WTC11 (cell line): ENCODE results near the gene GFY. TPM values are rescaled to one million over a fixed set of nuclear protein-coding genes. Genes with fewer than 3 reads are reported as not detected.

ENCODE experiments used
- ATAC-seq: fragments of 200-7000 bp; cut with Tn5 transposase; 2 replicates; pipeline ENCODE4 v1.10.0; 2021; ENCODE audit warnings: mild to moderate bottlenecking, moderate library complexity
- CTCF ChIA-PET: fragments of 300-600 bp; sonication (Branson Sonifier 250); formaldehyde crosslinking; loops from one replicate; lab custom pipeline; 2021; ENCODE audit warnings: antibody characterized with exemption; lab: Charles Lee
- POLR2A ChIA-PET: fragments of 350-600 bp; sonication (Branson Sonifier 250); formaldehyde crosslinking; loops from one replicate; lab custom pipeline; 2021; ENCODE audit warnings: antibody characterized with exemption; lab: Charles Lee
- DNase-seq: peaks from one replicate; pipeline ENCODE4 v3.0.0; 2021; ENCODE audit warnings: low spot score
- H3K27ac Mint-ChIP-seq: 2 replicates; pipeline ENCODE4 v1.8.0; 2021; ENCODE audit warnings: mixed read lengths
- H3K27me3 Mint-ChIP-seq: 2 replicates; pipeline ENCODE4 v1.8.0; 2021; ENCODE audit warnings: low read depth, mild to moderate bottlenecking, moderate library complexity, mixed read lengths
- H3K36me3 Mint-ChIP-seq: 2 replicates; pipeline ENCODE4 v1.8.0; 2021; ENCODE audit warnings: mixed read lengths
- H3K4me1 Mint-ChIP-seq: 2 replicates; pipeline ENCODE4 v1.8.0; 2022; ENCODE audit warnings: mixed read lengths
- H3K4me3 Mint-ChIP-seq: 2 replicates; pipeline ENCODE4 v1.8.0; 2021; ENCODE audit warnings: mild to moderate bottlenecking, moderate library complexity, mixed read lengths
- H3K9me3 Mint-ChIP-seq: 2 replicates; pipeline ENCODE4 v1.8.0; 2021; ENCODE audit warnings: mixed read lengths
- AFF4 ChIP-seq: sonication (generic); formaldehyde crosslinking; IDR thresholded peaks from 2 replicates; pipeline ENCODE4 v1.8.1; 2023; ENCODE audit warnings: mild to moderate bottlenecking, missing genetic modification reagents, borderline replicate concordance
- CDX4 ChIP-seq: fragments of 250-450 bp; sonication (Bioruptor Pico); IDR thresholded peaks from 2 replicates; pipeline ENCODE4 v1.9.0; 2021; ENCODE audit warnings: moderate library complexity, mild to moderate bottlenecking, inconsistent platforms, borderline replicate concordance
- E2F5 ChIP-seq: sonication (generic); formaldehyde crosslinking; IDR thresholded peaks from 2 replicates; pipeline ENCODE4 v1.8.1; 2022; ENCODE audit warnings: mild to moderate bottlenecking, moderate library complexity, missing genetic modification reagents
- EMX1 ChIP-seq: fragments of 250-450 bp; sonication (Bioruptor Pico); IDR thresholded peaks from 2 replicates; pipeline ENCODE4 v1.8.0; 2021; ENCODE audit warnings: mild to moderate bottlenecking
- ESRRA ChIP-seq: sonication (generic); formaldehyde crosslinking; IDR thresholded peaks from 2 replicates; pipeline ENCODE4 v1.8.1; 2022; ENCODE audit warnings: mild to moderate bottlenecking, missing genetic modification reagents, borderline replicate concordance
- GTF2I ChIP-seq: fragments of 250-450 bp; sonication (Bioruptor Pico); conservative IDR thresholded peaks from 2 replicates; pipeline ENCODE4 v1.4.0; 2021; ENCODE audit warnings: mild to moderate bottlenecking
- HMGXB4 ChIP-seq: sonication (generic); formaldehyde crosslinking; IDR thresholded peaks from 2 replicates; pipeline ENCODE4 v1.8.1; 2023; ENCODE audit warnings: mild to moderate bottlenecking, moderate library complexity, missing genetic modification reagents
- JAZF1 ChIP-seq: fragments of 250-450 bp; sonication (Bioruptor Pico); IDR thresholded peaks from 2 replicates; pipeline ENCODE4 v1.9.0; 2021; ENCODE audit warnings: moderate library complexity, mild to moderate bottlenecking, inconsistent platforms
- MYBL2 ChIP-seq: sonication (generic); formaldehyde crosslinking; IDR thresholded peaks from 2 replicates; pipeline ENCODE4 v1.8.1; 2023; ENCODE audit warnings: mild to moderate bottlenecking, moderate library complexity, missing genetic modification reagents
- NFATC4 ChIP-seq: fragments of 250-450 bp; sonication (Bioruptor Pico); IDR thresholded peaks from 2 replicates; pipeline ENCODE4 v1.9.0; 2021; ENCODE audit warnings: mild to moderate bottlenecking
- OVOL2 ChIP-seq: fragments of 250-450 bp; sonication (Bioruptor Pico); IDR thresholded peaks from 2 replicates; pipeline ENCODE4 v1.9.0; 2021; ENCODE audit warnings: mild to moderate bottlenecking, borderline replicate concordance
- RORB ChIP-seq: fragments of 250-450 bp; sonication (Bioruptor Pico); IDR thresholded peaks from 2 replicates; pipeline ENCODE4 v1.9.0; 2021; ENCODE audit warnings: mild to moderate bottlenecking
- SP1 ChIP-seq: sonication (generic); formaldehyde crosslinking; conservative IDR thresholded peaks from 2 replicates; pipeline ENCODE4 v1.8.1; 2022; ENCODE audit warnings: missing genetic modification reagents
- TCF7 ChIP-seq: sonication (generic); formaldehyde crosslinking; IDR thresholded peaks from 2 replicates; pipeline ENCODE4 v1.8.0; 2022; ENCODE audit warnings: mild to moderate bottlenecking, low read depth, missing genetic modification reagents, moderate library complexity
- TEAD1 ChIP-seq: sonication (generic); formaldehyde crosslinking; IDR thresholded peaks from 2 replicates; pipeline ENCODE4 v1.8.0; 2022; ENCODE audit warnings: mild to moderate bottlenecking, missing genetic modification reagents
- TEAD4 ChIP-seq: sonication (generic); formaldehyde crosslinking; IDR thresholded peaks from 2 replicates; pipeline ENCODE4 v1.8.0; 2022; ENCODE audit warnings: mild to moderate bottlenecking, missing genetic modification reagents
- USF2 ChIP-seq: sonication (generic); formaldehyde crosslinking; IDR thresholded peaks from 2 replicates; pipeline ENCODE4 v1.8.1; 2023; ENCODE audit warnings: mild to moderate bottlenecking, missing genetic modification reagents, moderate library complexity
- ZNF121 ChIP-seq: sonication (generic); formaldehyde crosslinking; IDR thresholded peaks from 2 replicates; pipeline ENCODE4 v1.8.0; 2023; ENCODE audit warnings: missing genetic modification reagents
- ZNF219 ChIP-seq: sonication (generic); formaldehyde crosslinking; IDR thresholded peaks from 2 replicates; pipeline ENCODE4 v1.8.0; 2023; ENCODE audit warnings: missing genetic modification reagents, mild to moderate bottlenecking, borderline replicate concordance
- ZNF263 ChIP-seq: sonication (generic); formaldehyde crosslinking; IDR thresholded peaks from 2 replicates; pipeline ENCODE4 v1.8.1; 2022; ENCODE audit warnings: low read depth, mild to moderate bottlenecking, moderate library complexity, missing genetic modification reagents
- ZSCAN18 ChIP-seq: fragments of 250-450 bp; sonication (Bioruptor Pico); IDR thresholded peaks from 2 replicates; pipeline ENCODE4 v2.1.2; 2022; ENCODE audit warnings: mild to moderate bottlenecking, moderate library complexity
- total RNA-seq: library from RNA; stranded (reverse); gene quantifications from 3 replicates; pipeline ENCODE4 v1.2.3, GENCODE V29; 2021

Gene GFY
- total RNA-seq, 1 experiment from 2014 or later = 0.87 TPM

- TF ChIP-seq JAZF1 (CRISPR knock-in tag) = no peak
- no peak for TF ChIP-seq NFATC4 (CRISPR knock-in tag)
- no peak for TF ChIP-seq OVOL2 (CRISPR knock-in tag)
- no peak for TF ChIP-seq ZNF219 (CRISPR knock-in tag)
- Mint-ChIP-seq H3K4me3 (no peak overlapping the region), H3K4me1 (peaks cover 51% of the 10 kb centered on the region), H3K27me3 (peaks cover 20% of the 10 kb centered on the region), H3K27ac (no peak overlapping the region), H3K9me3 (no peaks in the 10 kb centered on the region), H3K36me3 (no peaks in the 10 kb centered on the region)
- ATAC-seq (no peak), DNase-seq (no peak)
- CTCF ChIA-PET = interaction anchor here (0.8 to 1.9 kb wide), 5 partner anchors 8 to 28 kb away, joined by 3 to 8 read pairs (median 4); partner anchors contain the start of gene GFY
- POLR2A ChIA-PET = interaction anchor here (1.0 kb wide), 1 partner anchor 11 kb away, joined by 5 read pairs; no protein-coding TSS in a partner anchor
Measured at GRCh38 chr19:49414256-49414655, 10.9 kb upstream of the GFY start.

GRCh38 chr19:49415102-49415809 is 9.9 kb upstream of the GFY start:
- Mint-ChIP-seq H3K4me3 (no peak overlapping the region), H3K27ac (no peak overlapping the region; the same call in 1 of the 2 replicates), H3K4me1 (peaks cover 55% of the 10 kb centered on the region), H3K27me3 (peaks cover 27% of the 10 kb centered on the region), H3K9me3 (no peaks in the 10 kb centered on the region)
- DNase-seq (no peak), ATAC-seq (no peak)
- POLR2A ChIA-PET = no interaction called here
- CTCF ChIA-PET = interaction anchor here (0.6 to 8.4 kb wide), 7 partner anchors 12 to 190 kb away, joined by 3 to 120 read pairs (median 3); partner anchors contain the start of genes DKKL1 and KASH5
- no peak for TF ChIP-seq TEAD4
- TF ChIP-seq RORB (CRISPR knock-in tag) = no peak
- no peak for TF ChIP-seq AFF4 (CRISPR knock-in tag)
- TF ChIP-seq ZNF121 = no peak
- no peak for TF ChIP-seq ESRRA (CRISPR knock-in tag)
- no peak for TF ChIP-seq E2F5
- TF ChIP-seq, all 79 proteins: peak for 0
- H3K36me3 Mint-ChIP-seq = no peaks in the 10 kb centered on the region

GRCh38 chr19:49415810-49416200 is 9.4 kb upstream of the GFY start:
- no peaks in the 10 kb centered on the region for H3K36me3 Mint-ChIP-seq
- TF ChIP-seq SP1 (no peak), GTF2I (no peak), TCF7 (CRISPR knock-in tag) (no peak), ZSCAN18 (no peak), EMX1 (CRISPR knock-in tag) (no peak), CDX4 (no peak), MYBL2 (CRISPR knock-in tag) (no peak), TEAD1 (CRISPR knock-in tag) (no peak), HMGXB4 (CRISPR knock-in tag) (no peak), ZNF263 (CRISPR knock-in tag) (no peak), USF2 (CRISPR knock-in tag) (no peak)

More at GRCh38 chr19:49415810-49416200, 9.4 kb upstream of the GFY start:
- ChIA-PET CTCF (interaction anchor here (0.8 to 8.4 kb wide), 7 partner anchors 11 to 190 kb away, joined by 3 to 120 read pairs (median 12); partner anchors contain the start of genes DKKL1 and KASH5), POLR2A (interaction anchor here (0.6 kb wide), 1 partner anchor 15 kb away, joined by 5 read pairs; no protein-coding TSS in a partner anchor)
- Mint-ChIP-seq H3K9me3 (no peaks in the 10 kb centered on the region), H3K27me3 (peaks cover 32% of the 10 kb centered on the region), H3K4me3 (no peak overlapping the region), H3K27ac (no peak overlapping the region; the same call in 1 of the 2 replicates), H3K4me1 (peaks cover 61% of the 10 kb centered on the region)
- ATAC-seq = no peak
- DNase-seq = no peak
